ENCODE data around the gene COLGALT1.

DNA sequence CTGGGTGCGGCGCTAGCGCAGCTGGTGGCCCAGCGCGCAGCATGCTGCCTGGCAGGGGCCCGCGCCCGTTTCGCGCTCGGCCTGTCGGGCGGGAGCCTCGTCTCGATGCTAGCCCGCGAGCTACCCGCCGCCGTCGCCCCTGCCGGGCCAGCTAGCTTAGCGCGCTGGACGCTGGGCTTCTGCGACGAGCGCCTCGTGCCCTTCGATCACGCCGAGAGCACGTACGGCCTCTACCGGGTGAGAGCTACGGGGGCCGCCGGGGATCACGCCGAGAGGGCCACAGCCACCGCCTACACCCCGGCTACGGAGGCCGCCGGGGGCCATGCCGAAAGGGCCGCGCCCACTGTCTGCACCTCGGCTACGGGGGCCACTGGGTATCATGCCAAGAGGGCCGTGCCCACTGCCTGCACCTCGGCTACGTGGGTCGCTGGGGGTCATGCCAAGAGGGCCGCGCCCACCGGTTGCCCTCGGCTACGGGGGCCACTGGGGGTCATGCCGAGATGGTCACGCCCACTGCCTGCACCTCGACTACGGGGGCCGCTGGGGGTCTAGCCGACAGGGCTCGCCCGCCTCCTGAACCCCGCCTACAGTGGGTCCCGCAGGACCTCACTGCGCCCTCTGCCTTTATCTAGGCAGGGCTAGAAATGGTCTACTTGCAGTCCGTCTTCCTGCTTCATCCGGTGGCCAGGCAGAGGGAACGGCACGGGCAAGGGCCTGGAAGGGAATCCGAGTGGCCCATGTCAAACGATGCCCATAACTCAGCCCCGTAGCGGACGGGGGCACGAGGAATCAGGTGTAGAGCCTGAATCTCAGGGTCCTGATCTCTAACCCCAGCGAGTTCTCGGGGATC lies 43.5 kb upstream of the COLGALT1 start:
- no peak for TF ChIP-seq YY1 (IDR thresholded peaks at IDR 0.05; ENCODE audit: insufficient read depth, insufficient read length)
- no peak for TF ChIP-seq SUZ12 (IDR thresholded peaks at IDR 0.05; ENCODE audit: extremely low read depth, insufficient read depth, insufficient read length)
- TF ChIP-seq ZNF274 (IDR thresholded peaks at IDR 0.05; ENCODE audit: low read depth, low read length): no peak

Data from NT2/D1 (cell line).